NB4 (cell line): Measurements from ENCODE around the gene WLS.

ENCODE experiments used
- MAX ChIP-seq: IDR thresholded peaks from 2 replicates; pipeline ENCODE4 v1.6.1; 2011; ENCODE audit warnings: low read depth, low read length
- MYC ChIP-seq: IDR thresholded peaks from 2 replicates; pipeline ENCODE4 v1.6.1; 2011; ENCODE audit warnings: low read depth, low read length
- POLR2A ChIP-seq: IDR thresholded peaks from 2 replicates; pipeline ENCODE4 v1.6.1; 2011; ENCODE audit warnings: mild to moderate bottlenecking; ENCODE audit not compliant: insufficient read length; ENCODE audit errors: extremely low read depth
- TF ChIP-seq, protein P1 (sequence below): IDR thresholded peaks from one replicate; pipeline ENCODE4 v1.5.1; 2012; ENCODE audit warnings: low read depth, low read length

DNA sequence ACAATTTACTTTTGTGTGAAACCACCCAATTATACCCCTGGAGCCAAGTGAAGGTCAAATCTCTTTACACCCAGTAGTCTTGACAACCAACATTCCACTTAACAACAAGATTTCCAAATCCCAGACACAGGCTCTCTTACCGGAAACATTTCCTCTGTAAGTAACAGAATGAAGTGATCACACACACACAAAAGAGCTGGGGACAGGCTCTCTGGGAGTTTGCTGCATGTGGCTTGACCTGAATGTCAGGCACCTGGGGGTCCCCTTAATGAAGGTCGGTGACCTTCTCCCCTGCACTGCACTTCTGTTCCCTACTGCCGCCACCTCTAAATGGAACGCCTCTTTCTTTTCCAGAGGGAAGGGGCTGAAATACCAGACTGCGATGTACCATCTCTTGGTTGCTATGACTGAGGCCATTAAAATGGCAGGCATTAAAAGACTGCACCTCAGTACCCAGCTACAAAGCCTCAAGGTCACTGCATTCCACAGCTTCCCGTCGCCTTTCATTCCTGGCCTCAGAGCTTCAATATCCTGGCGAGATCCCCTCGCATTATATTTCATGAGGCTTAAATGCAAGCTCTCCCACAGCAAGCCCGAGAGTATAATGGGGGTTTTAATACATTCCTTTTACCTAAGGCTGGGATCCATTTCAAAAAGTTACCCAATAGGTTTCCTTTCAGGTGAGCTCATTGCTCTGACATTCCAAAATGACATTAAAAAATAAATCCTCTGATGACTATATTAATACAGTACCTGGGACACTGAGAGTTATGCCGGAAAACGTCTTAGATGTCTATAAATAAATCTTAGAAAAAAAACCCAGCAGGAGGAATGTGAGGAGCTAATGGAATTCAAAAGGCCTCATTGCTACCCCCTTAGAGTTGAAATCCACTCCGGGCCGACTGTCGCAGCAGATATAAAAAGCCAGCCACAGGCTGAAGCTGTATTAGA, 91.0 kb downstream of the WLS start:
- TF ChIP-seq, protein P1, sequence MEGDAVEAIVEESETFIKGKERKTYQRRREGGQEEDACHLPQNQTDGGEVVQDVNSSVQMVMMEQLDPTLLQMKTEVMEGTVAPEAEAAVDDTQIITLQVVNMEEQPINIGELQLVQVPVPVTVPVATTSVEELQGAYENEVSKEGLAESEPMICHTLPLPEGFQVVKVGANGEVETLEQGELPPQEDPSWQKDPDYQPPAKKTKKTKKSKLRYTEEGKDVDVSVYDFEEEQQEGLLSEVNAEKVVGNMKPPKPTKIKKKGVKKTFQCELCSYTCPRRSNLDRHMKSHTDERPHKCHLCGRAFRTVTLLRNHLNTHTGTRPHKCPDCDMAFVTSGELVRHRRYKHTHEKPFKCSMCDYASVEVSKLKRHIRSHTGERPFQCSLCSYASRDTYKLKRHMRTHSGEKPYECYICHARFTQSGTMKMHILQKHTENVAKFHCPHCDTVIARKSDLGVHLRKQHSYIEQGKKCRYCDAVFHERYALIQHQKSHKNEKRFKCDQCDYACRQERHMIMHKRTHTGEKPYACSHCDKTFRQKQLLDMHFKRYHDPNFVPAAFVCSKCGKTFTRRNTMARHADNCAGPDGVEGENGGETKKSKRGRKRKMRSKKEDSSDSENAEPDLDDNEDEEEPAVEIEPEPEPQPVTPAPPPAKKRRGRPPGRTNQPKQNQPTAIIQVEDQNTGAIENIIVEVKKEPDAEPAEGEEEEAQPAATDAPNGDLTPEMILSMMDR, result no peak
- no peak for TF ChIP-seq MAX
- no peak for TF ChIP-seq POLR2A
- no peak for TF ChIP-seq MYC
